ENCODE results near the gene OPCML. TPM values are rescaled to one million over a fixed set of nuclear protein-coding genes. Genes with fewer than 3 reads are reported as not detected.

Gene OPCML
- total RNA-seq, 2 experiments from 2014 or later: not detected

DNA sequence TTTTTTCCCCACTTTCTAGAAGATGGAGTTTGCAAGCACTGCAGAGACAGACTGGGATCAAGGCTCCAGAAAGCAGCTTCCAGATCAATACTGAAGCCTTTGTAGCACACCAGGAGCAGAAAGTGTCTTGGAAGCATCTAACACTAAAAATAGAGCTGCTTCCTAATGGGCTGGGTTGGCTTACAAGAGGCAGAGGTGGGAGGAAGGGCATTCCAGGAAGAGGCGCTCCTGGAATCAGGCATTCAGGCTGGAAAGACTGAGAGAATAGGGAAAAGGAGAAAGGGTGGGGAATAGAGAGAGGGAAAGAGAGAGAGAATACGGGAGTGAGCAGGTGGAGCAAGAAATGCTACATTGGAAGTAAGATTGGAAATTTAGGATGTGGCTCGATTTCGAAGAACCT is 395.9 kb downstream of the OPCML start:
- Mint-ChIP-seq H3K27ac (no peak overlapping the region), H3K36me3 (ENCODE audit: low read depth) (no peaks in the 10 kb centered on the region), H3K9me3 (ENCODE audit: insufficient read depth) (no peaks in the 10 kb centered on the region), H3K4me1 (ENCODE audit: low read depth) (no peaks in the 10 kb centered on the region), H3K4me3 (no peak overlapping the region), H3K27me3 (ENCODE audit: low read depth) (peaks cover 3% of the 10 kb centered on the region)
- ChIA-PET CTCF (interaction anchor here (5.4 kb wide), 1 partner anchor 699 kb away, joined by 62 read pairs; no protein-coding TSS in a partner anchor), POLR2A (no interaction called here)
- no peak for ATAC-seq
- no peak for DNase-seq

DNA sequence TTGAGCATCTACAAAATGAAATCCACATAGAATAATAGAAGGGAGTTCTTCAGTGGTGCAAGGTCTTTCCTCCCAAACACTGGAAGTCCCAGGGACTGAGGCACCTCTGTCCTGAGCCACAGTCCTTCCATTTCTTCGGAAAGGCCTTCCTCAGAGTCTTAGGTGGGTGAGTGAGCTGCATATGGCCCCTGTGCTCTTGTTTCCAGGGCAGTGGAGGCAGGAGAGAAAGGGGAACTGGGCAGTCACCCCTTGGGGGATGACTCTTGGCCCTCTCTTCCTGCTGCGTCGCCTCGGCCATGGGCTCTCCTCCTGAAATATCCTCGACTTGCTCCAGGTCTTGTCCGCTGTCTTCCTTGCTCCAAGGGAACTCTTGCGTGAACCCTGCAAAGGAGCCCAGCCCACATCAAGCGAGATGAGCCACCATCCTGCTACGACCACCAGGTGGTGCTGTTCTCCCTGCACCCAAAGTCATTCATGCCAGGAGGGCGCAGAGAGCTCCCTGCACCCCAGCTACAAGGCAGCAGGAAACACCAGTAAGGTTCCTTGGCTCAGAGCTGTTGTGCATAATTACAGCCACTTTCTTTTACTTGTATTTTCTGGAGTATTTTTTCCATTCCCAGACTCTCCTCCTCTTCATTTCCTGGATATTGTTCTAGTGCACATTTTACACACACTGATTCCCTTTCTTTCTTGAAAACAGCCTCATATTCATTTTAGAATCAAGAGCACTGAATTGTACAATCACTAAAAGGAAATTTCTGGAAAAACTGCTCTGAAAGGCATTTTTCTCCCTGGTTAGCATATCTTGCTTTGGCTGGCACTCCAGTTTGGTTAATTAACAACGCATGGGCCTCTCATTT is 397.8 kb downstream of the OPCML start:
- no peaks in the 10 kb centered on the region for H3K9me3 Mint-ChIP-seq (ENCODE audit: insufficient read depth)
- ChIA-PET CTCF (interaction anchor here (0.6 to 5.4 kb wide), 11 partner anchors 9 to 700 kb away, joined by 3 to 62 read pairs (median 4); no protein-coding TSS in a partner anchor), POLR2A (no interaction called here)
- no peak overlapping the region for H3K4me3 Mint-ChIP-seq
- H3K4me1 Mint-ChIP-seq (ENCODE audit: low read depth): no peaks in the 10 kb centered on the region
- peaks cover 3% of the 10 kb centered on the region for H3K27me3 Mint-ChIP-seq (ENCODE audit: low read depth)
- ATAC-seq (peak; percentile 79), DNase-seq (peak; percentile 66)
- H3K36me3 Mint-ChIP-seq (ENCODE audit: low read depth): no peaks in the 10 kb centered on the region
- no peak overlapping the region for H3K27ac Mint-ChIP-seq

DNA sequence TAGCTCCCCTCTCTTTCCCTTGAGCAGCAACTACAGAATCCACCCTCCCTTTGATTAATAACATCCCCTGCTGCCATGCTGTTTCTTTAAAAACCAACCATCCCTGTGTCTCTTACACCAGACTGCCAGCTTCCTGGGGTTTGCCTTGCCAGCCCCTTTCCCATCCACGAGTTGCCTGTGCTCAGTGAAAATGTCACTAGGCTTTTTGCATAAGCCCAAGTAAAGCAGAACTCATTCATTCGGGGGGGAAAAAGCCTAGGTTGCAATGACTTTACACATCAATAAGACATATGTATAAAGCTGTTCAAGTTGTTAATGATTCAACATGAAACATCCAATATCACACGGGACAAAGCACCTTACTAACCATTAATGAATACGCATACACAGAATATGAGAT is 398.7 kb downstream of the OPCML start:
- ATAC-seq: no peak
- no peak for DNase-seq
- H3K4me3 Mint-ChIP-seq: no peak overlapping the region
- ChIA-PET CTCF (interaction anchor here (1.0 to 5.4 kb wide), 3 partner anchors 17 to 701 kb away, joined by 3 to 62 read pairs (median 11); no protein-coding TSS in a partner anchor), POLR2A (no interaction called here)
- no peaks in the 10 kb centered on the region for H3K4me1 Mint-ChIP-seq (ENCODE audit: low read depth)
- no peaks in the 10 kb centered on the region for H3K9me3 Mint-ChIP-seq (ENCODE audit: insufficient read depth)
- H3K27ac Mint-ChIP-seq: no peak overlapping the region
- H3K36me3 Mint-ChIP-seq (ENCODE audit: low read depth): no peaks in the 10 kb centered on the region
- peaks cover 3% of the 10 kb centered on the region for H3K27me3 Mint-ChIP-seq (ENCODE audit: low read depth)

DNA sequence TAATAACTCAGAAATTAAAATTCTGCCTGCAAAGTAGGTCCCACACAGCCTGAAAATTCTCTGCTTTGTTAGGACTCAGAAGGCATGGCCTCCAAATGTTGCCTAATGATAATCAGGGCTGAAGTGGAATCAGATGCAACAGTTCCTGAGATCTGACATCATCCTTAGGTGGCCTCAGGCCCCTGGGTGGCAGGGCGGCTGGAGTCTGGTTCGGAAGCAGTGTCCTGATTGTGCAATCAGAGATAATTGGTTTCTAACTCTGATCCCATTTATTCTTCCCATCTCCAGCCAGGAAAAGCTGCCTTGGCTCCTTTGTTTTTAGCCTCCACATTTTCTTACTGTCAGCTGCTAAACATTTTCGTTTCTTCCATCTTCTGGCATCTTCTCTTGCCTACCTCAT is 399.3 kb downstream of the OPCML start:
- Mint-ChIP-seq H3K4me3 (no peak overlapping the region), H3K4me1 (ENCODE audit: low read depth) (no peaks in the 10 kb centered on the region)
- CTCF ChIA-PET: interaction anchor here (1.0 to 5.4 kb wide), 2 partner anchors 158 to 702 kb away, joined by 3 to 62 read pairs; no protein-coding TSS in a partner anchor

DNA sequence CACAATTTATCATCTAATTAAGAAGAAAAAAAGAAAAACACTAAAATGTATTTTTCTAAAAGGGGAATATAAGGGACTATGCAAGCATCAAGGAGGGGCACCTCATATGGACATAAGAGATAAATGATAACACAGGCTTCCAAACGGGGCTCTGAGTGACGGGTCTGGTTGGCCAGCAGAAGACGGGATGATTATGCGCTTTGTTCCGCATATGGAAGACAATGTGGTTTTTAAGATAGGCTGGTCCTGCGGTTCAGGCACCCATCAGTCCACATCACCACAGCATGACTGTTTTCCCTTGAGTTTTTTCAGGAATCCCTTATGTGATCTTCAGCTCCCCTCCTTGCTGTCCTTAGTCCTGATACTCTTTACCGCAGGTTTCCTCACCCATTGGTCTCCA is 404.6 kb downstream of the OPCML start:
- Mint-ChIP-seq H3K4me3 (no peak overlapping the region), H3K9me3 (ENCODE audit: insufficient read depth) (no peaks in the 10 kb centered on the region), H3K27ac (no peak overlapping the region), H3K4me1 (ENCODE audit: low read depth) (no peaks in the 10 kb centered on the region), H3K27me3 (ENCODE audit: low read depth) (no peaks in the 10 kb centered on the region), H3K36me3 (ENCODE audit: low read depth) (no peaks in the 10 kb centered on the region)
- ATAC-seq (no peak), DNase-seq (no peak)
- CTCF ChIA-PET: no interaction called here
- POLR2A ChIA-PET: no interaction called here

More for the DNA sequence above, 399.3 kb downstream of the OPCML start:
- DNase-seq (no peak), ATAC-seq (no peak)
- H3K27me3 Mint-ChIP-seq (ENCODE audit: low read depth): no peaks in the 10 kb centered on the region
- no peaks in the 10 kb centered on the region for H3K9me3 Mint-ChIP-seq (ENCODE audit: insufficient read depth)
- POLR2A ChIA-PET: no interaction called here
- no peak overlapping the region for H3K27ac Mint-ChIP-seq
- no peaks in the 10 kb centered on the region for H3K36me3 Mint-ChIP-seq (ENCODE audit: low read depth)

DNA sequence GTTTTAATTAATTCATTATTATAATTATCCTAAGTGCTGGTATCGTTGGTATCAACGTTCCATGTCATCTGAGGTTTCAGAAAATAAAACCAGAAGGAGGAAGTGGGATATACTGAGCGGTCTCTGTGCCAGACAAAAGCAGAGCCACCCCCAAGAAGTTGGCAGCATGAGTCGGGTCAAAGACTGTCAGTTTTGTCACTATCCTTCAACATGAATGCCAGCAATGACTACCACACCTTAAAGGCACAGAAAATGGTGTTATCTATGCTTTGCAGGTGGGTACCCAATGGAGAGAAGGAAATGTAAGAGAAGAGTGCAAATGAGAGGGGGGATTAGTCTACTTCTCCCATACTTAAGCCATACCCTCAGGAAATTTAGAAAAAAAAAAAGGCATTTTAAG is 408.5 kb downstream of the OPCML start:
- H3K36me3 Mint-ChIP-seq (ENCODE audit: low read depth): no peaks in the 10 kb centered on the region
- ChIA-PET CTCF (no interaction called here), POLR2A (interaction anchor here (0.6 kb wide), 1 partner anchor 118 kb away, joined by 4 read pairs; no protein-coding TSS in a partner anchor)
- no peaks in the 10 kb centered on the region for H3K9me3 Mint-ChIP-seq (ENCODE audit: insufficient read depth)
- no peak overlapping the region for H3K4me3 Mint-ChIP-seq
- H3K27ac Mint-ChIP-seq: no peak overlapping the region
- H3K27me3 Mint-ChIP-seq (ENCODE audit: low read depth): no peaks in the 10 kb centered on the region
- no peaks in the 10 kb centered on the region for H3K4me1 Mint-ChIP-seq (ENCODE audit: low read depth)
- ATAC-seq (no peak), DNase-seq (no peak)

DNA sequence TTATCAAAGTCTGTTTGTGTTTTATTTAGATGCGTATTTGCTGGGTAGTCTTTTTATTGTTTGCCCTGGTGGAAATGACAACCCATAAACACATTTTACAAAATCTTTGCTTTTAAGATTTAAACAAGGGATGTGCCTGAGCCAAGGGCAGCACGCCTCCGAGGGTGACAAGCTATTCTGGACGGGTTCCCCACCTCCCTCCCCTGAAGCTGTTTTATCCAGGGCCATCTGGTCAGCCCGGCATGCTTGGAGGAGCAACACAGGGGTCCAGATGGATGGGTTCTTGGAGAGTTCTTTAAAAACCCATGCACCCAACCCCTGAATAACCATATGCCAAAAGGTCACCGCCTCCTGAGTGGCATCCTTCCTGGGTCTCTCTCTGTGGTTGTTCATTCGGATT is 408.9 kb downstream of the OPCML start:
- DNase-seq: no peak
- no peaks in the 10 kb centered on the region for H3K9me3 Mint-ChIP-seq (ENCODE audit: insufficient read depth)

DNA sequence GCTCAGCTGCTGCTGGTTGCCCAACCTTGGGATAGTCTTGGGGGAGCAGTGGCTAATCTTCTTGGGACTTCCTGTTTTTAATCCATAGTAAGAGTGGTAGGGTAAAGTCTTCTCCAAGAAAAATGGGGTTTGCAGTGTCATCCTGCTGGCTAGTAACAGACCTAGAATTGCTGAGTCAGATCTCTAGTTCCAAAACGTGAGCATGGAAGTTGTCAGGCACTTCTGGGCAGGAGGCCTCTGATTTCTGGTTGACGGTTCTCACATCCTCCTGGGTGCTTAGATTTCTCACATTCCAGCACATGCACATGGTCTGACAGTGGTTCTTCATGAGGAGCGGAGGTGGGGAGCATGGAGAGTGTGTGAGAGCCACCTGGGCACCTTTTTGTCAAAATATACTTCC is 410.0 kb downstream of the OPCML start:
- no peaks in the 10 kb centered on the region for H3K9me3 Mint-ChIP-seq (ENCODE audit: insufficient read depth)
- CTCF ChIA-PET: interaction anchor here (1.5 kb wide), 1 partner anchor 12 kb away, joined by 3 read pairs; no protein-coding TSS in a partner anchor

More for the DNA sequence above, 408.9 kb downstream of the OPCML start:
- Mint-ChIP-seq H3K4me3 (no peak overlapping the region), H3K36me3 (ENCODE audit: low read depth) (no peaks in the 10 kb centered on the region), H3K27me3 (ENCODE audit: low read depth) (no peaks in the 10 kb centered on the region), H3K27ac (no peak overlapping the region), H3K4me1 (ENCODE audit: low read depth) (no peaks in the 10 kb centered on the region)
- ChIA-PET POLR2A (no interaction called here), CTCF (interaction anchor here (1.5 kb wide), 1 partner anchor 11 kb away, joined by 3 read pairs; no protein-coding TSS in a partner anchor)
- no peak for ATAC-seq

DNA sequence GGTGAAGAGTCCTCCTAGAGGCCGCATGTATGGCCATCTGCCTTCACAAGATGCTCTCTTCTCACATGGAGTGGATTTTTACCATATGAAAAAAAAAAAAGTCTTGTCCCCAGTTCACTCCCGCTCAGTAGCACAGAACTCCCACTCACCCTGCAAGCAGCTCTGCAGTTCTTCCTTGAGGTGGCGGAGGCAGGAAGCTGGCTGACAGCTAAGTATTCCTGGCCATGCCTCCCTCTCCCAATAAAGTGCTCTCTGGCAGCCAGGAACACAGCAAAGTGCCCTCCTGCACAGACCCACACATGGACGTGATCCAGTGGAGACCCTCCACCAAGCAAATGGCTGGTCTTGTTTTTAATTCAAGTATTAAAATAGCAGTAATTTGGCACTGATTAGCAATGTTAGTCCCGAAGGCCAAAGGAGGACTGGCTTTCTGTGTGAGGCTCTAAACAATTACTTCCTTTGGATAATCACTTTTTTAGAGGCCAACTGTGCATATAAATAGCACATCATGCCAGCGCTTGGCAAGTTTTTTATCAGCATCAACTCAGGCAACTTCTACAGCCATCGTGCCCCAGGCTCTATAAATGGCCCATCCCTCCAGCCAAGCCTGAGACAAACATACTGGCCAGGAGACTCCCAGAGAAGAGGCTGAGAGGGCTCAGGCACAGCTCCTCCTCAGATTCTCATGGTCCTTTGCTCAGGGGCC is 413.6 kb downstream of the OPCML start:
- CTCF ChIA-PET: no interaction called here

More for the DNA sequence above, 410.0 kb downstream of the OPCML start:
- no peak for ATAC-seq
- no peaks in the 10 kb centered on the region for H3K4me1 Mint-ChIP-seq (ENCODE audit: low read depth)
- POLR2A ChIA-PET: no interaction called here
- H3K36me3 Mint-ChIP-seq (ENCODE audit: low read depth): no peaks in the 10 kb centered on the region
- no peaks in the 10 kb centered on the region for H3K27me3 Mint-ChIP-seq (ENCODE audit: low read depth)
- DNase-seq: no peak
- no peak overlapping the region for H3K27ac Mint-ChIP-seq
- no peak overlapping the region for H3K4me3 Mint-ChIP-seq

DNA sequence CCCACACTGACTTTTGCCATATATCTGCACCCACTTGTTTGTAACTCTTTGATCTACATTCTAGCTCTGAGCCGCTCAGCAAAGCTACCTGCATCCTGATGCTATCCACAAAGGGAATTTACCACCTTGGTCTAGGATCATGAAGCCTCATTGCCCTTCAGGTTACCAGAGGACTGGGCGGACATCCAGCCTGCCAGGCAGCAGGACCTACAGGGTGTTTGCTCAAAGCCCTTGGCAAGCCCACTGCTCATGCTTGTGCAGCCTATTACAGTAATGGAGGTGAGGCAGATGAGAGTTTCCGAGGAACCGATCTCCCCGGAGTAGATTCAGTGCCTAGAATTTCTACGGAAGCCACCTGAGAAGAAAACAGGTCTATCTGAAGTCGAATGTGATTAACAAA is 417.2 kb downstream of the OPCML start:
- no peaks in the 10 kb centered on the region for H3K9me3 Mint-ChIP-seq (ENCODE audit: insufficient read depth)
- ChIA-PET POLR2A (no interaction called here), CTCF (interaction anchor here (3.2 kb wide), 1 partner anchor 19 kb away, joined by 11 read pairs; no protein-coding TSS in a partner anchor)
- H3K27me3 Mint-ChIP-seq (ENCODE audit: low read depth): no peaks in the 10 kb centered on the region
- ATAC-seq: no peak
- no peaks in the 10 kb centered on the region for H3K36me3 Mint-ChIP-seq (ENCODE audit: low read depth)
- no peak overlapping the region for H3K27ac Mint-ChIP-seq
- H3K4me3 Mint-ChIP-seq: no peak overlapping the region
- DNase-seq: no peak
- H3K4me1 Mint-ChIP-seq (ENCODE audit: low read depth): no peaks in the 10 kb centered on the region

More for the DNA sequence above, 413.6 kb downstream of the OPCML start:
- POLR2A ChIA-PET: no interaction called here
- DNase-seq (no peak), ATAC-seq (no peak)
- Mint-ChIP-seq H3K27ac (no peak overlapping the region), H3K9me3 (ENCODE audit: insufficient read depth) (no peaks in the 10 kb centered on the region), H3K36me3 (ENCODE audit: low read depth) (no peaks in the 10 kb centered on the region), H3K4me3 (no peak overlapping the region), H3K4me1 (ENCODE audit: low read depth) (no peaks in the 10 kb centered on the region), H3K27me3 (ENCODE audit: low read depth) (no peaks in the 10 kb centered on the region)

DNA sequence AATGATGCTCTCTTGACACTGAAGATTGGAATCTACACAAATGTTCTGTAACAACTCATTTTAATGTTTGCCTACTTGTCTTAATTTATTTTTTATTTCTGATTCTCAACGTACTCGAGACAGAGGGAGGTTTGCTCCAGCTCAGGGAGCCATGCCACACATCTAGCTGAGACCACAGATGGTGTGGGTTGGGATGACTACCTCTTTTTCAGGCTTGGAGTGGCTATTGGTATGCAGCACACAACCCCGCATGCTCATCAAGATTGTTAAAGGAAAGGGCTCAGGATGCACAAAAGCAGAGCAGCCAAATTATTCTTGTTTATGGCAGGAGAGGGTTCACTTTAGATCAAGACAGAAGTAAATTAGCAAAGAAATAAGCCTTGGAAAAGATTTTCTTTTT is 424.5 kb downstream of the OPCML start:
- CTCF ChIA-PET: no interaction called here
- Mint-ChIP-seq H3K27me3 (ENCODE audit: low read depth) (no peaks in the 10 kb centered on the region), H3K36me3 (ENCODE audit: low read depth) (no peaks in the 10 kb centered on the region), H3K4me1 (ENCODE audit: low read depth) (no peaks in the 10 kb centered on the region), H3K4me3 (no peak overlapping the region), H3K27ac (no peak overlapping the region), H3K9me3 (ENCODE audit: insufficient read depth) (no peaks in the 10 kb centered on the region)
- POLR2A ChIA-PET: no interaction called here
- ATAC-seq (no peak), DNase-seq (no peak)

DNA sequence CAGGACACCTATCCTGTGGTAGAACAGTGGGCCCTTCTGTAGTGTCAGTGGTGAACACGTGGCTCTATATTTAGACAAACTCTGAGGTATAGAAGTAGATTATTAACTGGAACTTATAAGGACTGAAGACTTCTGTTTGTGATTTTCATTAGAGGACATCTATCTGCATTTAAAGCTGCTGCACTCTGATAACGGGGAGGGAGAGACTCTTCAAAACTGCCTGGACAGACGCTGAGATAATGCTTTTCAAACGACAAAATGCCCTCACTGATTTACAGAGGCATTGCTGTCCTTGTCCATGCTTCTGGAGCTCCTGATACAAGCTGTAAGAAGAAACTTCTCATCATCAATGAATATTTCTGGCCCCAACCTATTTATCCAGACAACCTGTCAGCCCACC is 425.2 kb downstream of the OPCML start:
- CTCF ChIA-PET: no interaction called here
- no peaks in the 10 kb centered on the region for H3K36me3 Mint-ChIP-seq (ENCODE audit: low read depth)
- no peaks in the 10 kb centered on the region for H3K4me1 Mint-ChIP-seq (ENCODE audit: low read depth)

More for the DNA sequence above, 425.2 kb downstream of the OPCML start:
- no peaks in the 10 kb centered on the region for H3K9me3 Mint-ChIP-seq (ENCODE audit: insufficient read depth)
- no peak for ATAC-seq
- no peak for DNase-seq
- no peak overlapping the region for H3K27ac Mint-ChIP-seq
- POLR2A ChIA-PET: no interaction called here
- no peaks in the 10 kb centered on the region for H3K27me3 Mint-ChIP-seq (ENCODE audit: low read depth)
- no peak overlapping the region for H3K4me3 Mint-ChIP-seq

All from activated CD8-positive, alpha-beta T cell treated with anti-CD3 and anti-CD28 coated beads, Interleukin-2, amount 10 ng/mL, durations not matched to agents 7 days and 5 days (primary cell).